Mammary epithelial cell (primary cell): ENCODE measurements around the gene SLC44A3.

Experiments used
- CTCF ChIP-seq, 2 donors: IDR thresholded peaks in 1 of 2; conservative IDR thresholded peaks in 1 of 2; 2 replicates each; pipeline ENCODE4 v1.5.1; 2011 to 2012; ENCODE audit warnings: inconsistent platforms in 2 of 2, low read length in 2 of 2, mild to moderate bottlenecking in 2 of 2, control low read depth in 1 of 2, low read depth in 1 of 2; ENCODE audit not compliant: insufficient read depth in 1 of 2; ENCODE audit errors: extremely low read depth in 1 of 2
- EZH2 ChIP-seq: IDR thresholded peaks from 2 replicates; pipeline ENCODE4 v1.6.1; 2012; ENCODE audit warnings: low read length, inconsistent platforms, borderline replicate concordance

GRCh38 chr1:94925561-94926125, 105.5 kb downstream of the SLC44A3 start:
- TF ChIP-seq CTCF (conservative IDR thresholded peaks at IDR 0.05 in 1 of 2, IDR thresholded peaks at IDR 0.05 in 1 of 2; ENCODE audit: extremely low read depth in 1 of 2, insufficient read depth in 1 of 2, low read depth in 1 of 2, low read length in 2 of 2) (peak in 1 of 2 donors; percentile 12), EZH2 (no peak)
